HepG2 (cell line): ENCODE results near the gene SCYL1. TPM values are rescaled to one million over a fixed set of nuclear protein-coding genes. Genes with fewer than 3 reads are reported as not detected.

Experiments used
- ATF7-NPFF ChIP-seq: sonication (generic); formaldehyde crosslinking; IDR thresholded peaks from 2 replicates; pipeline ENCODE4 v1.8.1; 2023; ENCODE audit warnings: mild to moderate bottlenecking, low read depth, missing genetic modification reagents, moderate library complexity
- ATM ChIP-seq: fragments of 450-650 bp; IDR thresholded peaks from 2 replicates; pipeline ENCODE4 v1.7.1; 2017; ENCODE audit warnings: mild to moderate bottlenecking, borderline replicate concordance
- CHD4 ChIP-seq: fragments of 200-600 bp; sonication (generic); IDR thresholded peaks from 2 replicates; pipeline ENCODE4 v1.7.0; 2017; ENCODE audit warnings: mild to moderate bottlenecking, low read length, borderline replicate concordance
- DNMT1 ChIP-seq: sonication (generic); formaldehyde crosslinking; IDR thresholded peaks from 2 replicates; pipeline ENCODE4 v1.5.1; 2020; ENCODE audit warnings: mild to moderate bottlenecking, missing genetic modification reagents
- GABPA ChIP-seq, 2 experiments: IDR thresholded peaks; 2 replicates each; pipeline ENCODE4 v1.6.1; 2011 to 2016; ENCODE audit warnings: low read depth in 2 of 2, low read length in 1 of 2, missing biosample characterization in 1 of 2, missing genetic modification characterization in 1 of 2
- GPN1 ChIP-seq: sonication (generic); formaldehyde crosslinking; IDR thresholded peaks from 2 replicates; pipeline ENCODE4 v1.5.1; 2020; ENCODE audit warnings: missing genetic modification reagents, borderline replicate concordance
- NR2F2 ChIP-seq: IDR thresholded peaks from 2 replicates; pipeline ENCODE4 v1.6.1; 2012; ENCODE audit warnings: low read depth, inconsistent platforms, borderline replicate concordance
- RERE ChIP-seq: IDR thresholded peaks from 2 replicates; pipeline ENCODE4 v1.6.1; 2016; ENCODE audit warnings: low read depth, missing genetic modification reagents, missing compliant biosample characterization
- SMAD3 ChIP-seq: sonication (generic); formaldehyde crosslinking; IDR thresholded peaks from 2 replicates; pipeline ENCODE4 v1.4.0; 2020; ENCODE audit warnings: missing genetic modification reagents
- SOX6 ChIP-seq, 2 experiments: fragments of 450-650 bp in 1 of 2; sonication (generic) in 1 of 2; formaldehyde crosslinking in 1 of 2; IDR thresholded peaks; 2 replicates each; pipeline versions ENCODE4 v1.4.0 to v1.6.1; 2017 to 2020; ENCODE audit warnings: antibody characterized with exemption in 1 of 2, mild to moderate bottlenecking in 1 of 2, missing genetic modification reagents in 1 of 2
- ZBTB20 ChIP-seq: sonication (generic); formaldehyde crosslinking; IDR thresholded peaks from 2 replicates; pipeline ENCODE4 v1.8.1; 2023; ENCODE audit warnings: missing genetic modification reagents, low read depth, mild to moderate bottlenecking, borderline replicate concordance
- ZNF101 ChIP-seq: sonication (generic); formaldehyde crosslinking; IDR thresholded peaks from 2 replicates; pipeline ENCODE4 v1.4.0; 2020; ENCODE audit warnings: mild to moderate bottlenecking, low read depth, missing genetic modification reagents, borderline replicate concordance
- ZNF24 ChIP-seq: fragments of 450-650 bp; IDR thresholded peaks from 2 replicates; pipeline ENCODE4 v1.6.1; 2017; ENCODE audit warnings: antibody characterized with exemption, mild to moderate bottlenecking
- ZNF563 ChIP-seq: sonication (generic); formaldehyde crosslinking; IDR thresholded peaks from 2 replicates; pipeline ENCODE4 v1.8.0; 2022; ENCODE audit warnings: mild to moderate bottlenecking, moderate library complexity, missing genetic modification reagents
- ZNF564 ChIP-seq: sonication (generic); formaldehyde crosslinking; IDR thresholded peaks from 2 replicates; pipeline ENCODE4 v1.8.1; 2023; ENCODE audit warnings: mild to moderate bottlenecking, missing genetic modification reagents
- ZNF644 ChIP-seq: IDR thresholded peaks from 2 replicates; pipeline ENCODE4 v1.6.1; 2016; ENCODE audit warnings: low read depth
- polyA plus RNA-seq, 8 experiments: library from polyadenylated mRNA; depleted of rRNA in 3 of 8; stranded (reverse) in 7 of 8; unstranded in 1 of 8; fragments of >200 nt; fragmentation: Illumina TruSeq in 4 of 8; extraction: Trizol in 4 of 8; gene quantifications; 2 replicates each; pipeline versions ENCODE4 v1.2.1 to v1.2.3, GENCODE V29; 2011 to 2016; ENCODE audit warnings: low read depth in 4 of 8, missing spikeins in 1 of 8, mixed read lengths in 1 of 8; ENCODE audit not compliant: insufficient read depth in 1 of 8
- total RNA-seq, 5 experiments: library from RNA; depleted of rRNA; stranded (reverse); fragments of >200 nt; fragmentation: Illumina TruSeq; extraction: Trizol; gene quantifications; 2 replicates each; pipeline ENCODE4 v1.2.3, GENCODE V29; 2016; ENCODE audit warnings: low read depth in 1 of 5
- TF ChIP-seq, protein P1 (sequence below): IDR thresholded peaks from 2 replicates; pipeline ENCODE4 v1.4.0; 2020; ENCODE audit warnings: mild to moderate bottlenecking, missing genetic modification reagents
- TF ChIP-seq, protein P2 (sequence below): sonication (generic); formaldehyde crosslinking; IDR thresholded peaks from 2 replicates; pipeline ENCODE4 v1.5.1; 2020; ENCODE audit warnings: mild to moderate bottlenecking, moderate library complexity, missing genetic modification reagents

Gene SCYL1
- total and polyA plus RNA-seq, 2 of the 13 experiments (the other 11 are each of a cell fraction or from before 2014, with no cell fraction given) = 65.9 to 103 TPM

GRCh38 chr11:65489035-65489705, 35.7 kb upstream of the SCYL1 start (continued):
- TF ChIP-seq ZNF564 (CRISPR knock-in tag) = peak; percentile 35; the same call in 1 of the 2 replicates
- TF ChIP-seq ZNF101 = peak; percentile 51; the same call in 1 of the 2 replicates
- no peak for TF ChIP-seq DNMT1 (CRISPR knock-in tag)
- peak; percentile 33; the same call in 1 of the 2 replicates for TF ChIP-seq ZNF563 (CRISPR knock-in tag)
- TF ChIP-seq GPN1 (CRISPR knock-in tag) = no peak
- TF ChIP-seq, protein P1, sequence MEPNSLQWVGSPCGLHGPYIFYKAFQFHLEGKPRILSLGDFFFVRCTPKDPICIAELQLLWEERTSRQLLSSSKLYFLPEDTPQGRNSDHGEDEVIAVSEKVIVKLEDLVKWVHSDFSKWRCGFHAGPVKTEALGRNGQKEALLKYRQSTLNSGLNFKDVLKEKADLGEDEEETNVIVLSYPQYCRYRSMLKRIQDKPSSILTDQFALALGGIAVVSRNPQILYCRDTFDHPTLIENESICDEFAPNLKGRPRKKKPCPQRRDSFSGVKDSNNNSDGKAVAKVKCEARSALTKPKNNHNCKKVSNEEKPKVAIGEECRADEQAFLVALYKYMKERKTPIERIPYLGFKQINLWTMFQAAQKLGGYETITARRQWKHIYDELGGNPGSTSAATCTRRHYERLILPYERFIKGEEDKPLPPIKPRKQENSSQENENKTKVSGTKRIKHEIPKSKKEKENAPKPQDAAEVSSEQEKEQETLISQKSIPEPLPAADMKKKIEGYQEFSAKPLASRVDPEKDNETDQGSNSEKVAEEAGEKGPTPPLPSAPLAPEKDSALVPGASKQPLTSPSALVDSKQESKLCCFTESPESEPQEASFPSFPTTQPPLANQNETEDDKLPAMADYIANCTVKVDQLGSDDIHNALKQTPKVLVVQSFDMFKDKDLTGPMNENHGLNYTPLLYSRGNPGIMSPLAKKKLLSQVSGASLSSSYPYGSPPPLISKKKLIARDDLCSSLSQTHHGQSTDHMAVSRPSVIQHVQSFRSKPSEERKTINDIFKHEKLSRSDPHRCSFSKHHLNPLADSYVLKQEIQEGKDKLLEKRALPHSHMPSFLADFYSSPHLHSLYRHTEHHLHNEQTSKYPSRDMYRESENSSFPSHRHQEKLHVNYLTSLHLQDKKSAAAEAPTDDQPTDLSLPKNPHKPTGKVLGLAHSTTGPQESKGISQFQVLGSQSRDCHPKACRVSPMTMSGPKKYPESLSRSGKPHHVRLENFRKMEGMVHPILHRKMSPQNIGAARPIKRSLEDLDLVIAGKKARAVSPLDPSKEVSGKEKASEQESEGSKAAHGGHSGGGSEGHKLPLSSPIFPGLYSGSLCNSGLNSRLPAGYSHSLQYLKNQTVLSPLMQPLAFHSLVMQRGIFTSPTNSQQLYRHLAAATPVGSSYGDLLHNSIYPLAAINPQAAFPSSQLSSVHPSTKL = peak; percentile 73
- TF ChIP-seq ZNF24 = no peak
- 0 out of 2 replicates have a peak, but pooled peaks have one; percentile 18 for TF ChIP-seq CHD4
- peak; percentile 21; the same call in 1 of the 2 replicates for TF ChIP-seq SMAD3 (CRISPR knock-in tag)
- peak; percentile 66; the same call in 1 of the 2 replicates for TF ChIP-seq NR2F2
- no peak for TF ChIP-seq ZNF644
- no peak for TF ChIP-seq ATM
- peak; percentile 19; the same call in 1 of the 2 replicates for TF ChIP-seq ATF7-NPFF (CRISPR knock-in tag)
- TF ChIP-seq, protein P2, sequence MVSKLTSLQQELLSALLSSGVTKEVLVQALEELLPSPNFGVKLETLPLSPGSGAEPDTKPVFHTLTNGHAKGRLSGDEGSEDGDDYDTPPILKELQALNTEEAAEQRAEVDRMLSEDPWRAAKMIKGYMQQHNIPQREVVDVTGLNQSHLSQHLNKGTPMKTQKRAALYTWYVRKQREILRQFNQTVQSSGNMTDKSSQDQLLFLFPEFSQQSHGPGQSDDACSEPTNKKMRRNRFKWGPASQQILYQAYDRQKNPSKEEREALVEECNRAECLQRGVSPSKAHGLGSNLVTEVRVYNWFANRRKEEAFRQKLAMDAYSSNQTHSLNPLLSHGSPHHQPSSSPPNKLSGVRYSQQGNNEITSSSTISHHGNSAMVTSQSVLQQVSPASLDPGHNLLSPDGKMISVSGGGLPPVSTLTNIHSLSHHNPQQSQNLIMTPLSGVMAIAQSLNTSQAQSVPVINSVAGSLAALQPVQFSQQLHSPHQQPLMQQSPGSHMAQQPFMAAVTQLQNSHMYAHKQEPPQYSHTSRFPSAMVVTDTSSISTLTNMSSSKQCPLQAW (CRISPR knock-in tag) = 0 out of 2 replicates have a peak, but pooled peaks have one; percentile 43
- no peak for TF ChIP-seq SOX6 (IDR thresholded peaks at IDR 0.05)
- TF ChIP-seq SOX6 (CRISPR knock-in tag; IDR thresholded peaks at IDR 0.05) = peak; percentile 41; the same call in 1 of the 2 replicates
- TF ChIP-seq GABPA (IDR thresholded peaks at IDR 0.05; ENCODE audit: low read depth, low read length) = no peak
- peak; percentile 55; the same call in 1 of the 2 replicates for TF ChIP-seq GABPA (CRISPR knock-in tag; IDR thresholded peaks at IDR 0.05; ENCODE audit: low read depth)
- peak; percentile 55; the same call in 1 of the 2 replicates for TF ChIP-seq RERE (CRISPR knock-in tag)
- TF ChIP-seq ZBTB20 = no peak
